HCT116 (cell line): ENCODE results near the gene PRCC.

ENCODE experiments used
- CEBPB ChIP-seq: IDR thresholded peaks from 2 replicates; pipeline ENCODE4 v1.6.1; 2012; ENCODE audit warnings: low read depth
- CTCF ChIP-seq, 3 experiments: fragments of 200-600 bp in 1 of 3; sonication (generic) in 1 of 3; IDR thresholded peaks in 2 of 3; conservative IDR thresholded peaks in 1 of 3; 2 replicates each; pipeline ENCODE4 v1.5.1; 2012 to 2017; ENCODE audit warnings: low read depth in 2 of 3, low read length in 2 of 3, antibody characterized with exemption in 1 of 3, borderline replicate concordance in 1 of 3, control low read depth in 1 of 3, mild to moderate bottlenecking in 1 of 3, mixed read lengths in 1 of 3, mixed run types in 1 of 3, moderate library complexity in 1 of 3; ENCODE audit not compliant: insufficient read depth in 1 of 3
- EGR1 ChIP-seq: IDR thresholded peaks from 2 replicates; pipeline ENCODE4 v1.6.1; 2012; ENCODE audit warnings: low read depth
- EZH2 ChIP-seq: fragments of 200-600 bp; sonication (generic); IDR thresholded peaks from 2 replicates; pipeline ENCODE4 v1.6.1; 2017; ENCODE audit warnings: antibody characterized with exemption, mixed run types
- EZH2phosphoT487 ChIP-seq: fragments of 200-600 bp; IDR thresholded peaks from 2 replicates; pipeline ENCODE4 v1.6.1; 2018; ENCODE audit warnings: antibody characterized with exemption, borderline replicate concordance
- FOSL1 ChIP-seq: IDR thresholded peaks from 2 replicates; pipeline ENCODE4 v1.6.1; 2012; ENCODE audit warnings: low read depth
- MAX ChIP-seq: IDR thresholded peaks from 2 replicates; pipeline ENCODE4 v1.6.1; 2012
- POLR2A ChIP-seq: IDR thresholded peaks from 2 replicates; pipeline ENCODE4 v1.7.0; 2011; ENCODE audit warnings: borderline replicate concordance; ENCODE audit not compliant: insufficient read depth, insufficient read length; ENCODE audit errors: extremely low read depth
- POLR2AphosphoS5 ChIP-seq: IDR thresholded peaks from 2 replicates; pipeline ENCODE4 v1.6.1; 2011; ENCODE audit warnings: mild to moderate bottlenecking, low read depth, low read length, moderate library complexity
- SIN3A ChIP-seq: IDR thresholded peaks from 2 replicates; pipeline ENCODE4 v1.6.1; 2012; ENCODE audit warnings: low read depth
- SP1 ChIP-seq: IDR thresholded peaks from 2 replicates; pipeline ENCODE4 v1.6.1; 2012; ENCODE audit warnings: low read depth

GRCh38 chr1:156844102-156844501 lies 76.8 kb downstream of the PRCC start:
- TF ChIP-seq EZH2 (no peak), CTCF (IDR thresholded peaks at IDR 0.05 in 2 of 3, conservative IDR thresholded peaks at IDR 0.05 in 1 of 3; ENCODE audit: borderline replicate concordance in 1 of 3, insufficient read depth in 1 of 3, low read depth in 2 of 3, low read length in 2 of 3) (no peak), EGR1 (no peak), POLR2AphosphoS5 (no peak), SIN3A (no peak), SP1 (no peak), POLR2A (no peak), CEBPB (no peak), FOSL1 (no peak), MAX (no peak), EZH2phosphoT487 (no peak)
